Measurements from ENCODE around the gene EEF2K.

DNA sequence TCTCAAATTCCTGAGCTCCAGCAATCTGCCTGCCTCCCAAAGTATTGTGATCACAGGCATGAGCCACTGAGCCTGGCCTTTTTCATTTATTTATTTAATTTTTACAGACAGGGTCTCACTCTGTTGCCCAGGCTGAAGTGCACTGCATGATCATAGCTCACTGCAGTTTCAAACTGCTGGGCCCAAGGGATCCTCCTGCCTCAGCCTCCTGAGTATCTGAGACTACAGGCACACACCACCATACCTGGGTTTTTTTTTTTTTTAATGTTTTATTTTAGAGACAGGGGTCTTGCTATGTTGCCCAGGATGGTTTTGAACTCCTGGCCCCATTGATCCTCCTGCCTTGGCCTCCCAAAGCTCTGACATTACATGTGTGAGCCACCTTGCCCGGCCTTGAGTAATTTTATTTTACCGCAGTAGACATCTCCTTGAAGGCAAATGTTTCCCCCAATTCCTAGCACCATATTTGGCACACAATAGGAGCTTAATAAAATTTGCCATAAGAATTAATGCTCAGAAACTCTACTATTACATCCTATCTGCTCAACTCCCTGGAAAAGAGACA, 1.9 kb upstream of the EEF2K start:
- no peak for TF ChIP-seq CTCF (conservative IDR thresholded peaks at IDR 0.05; ENCODE audit: low read depth, low read length)
- TF ChIP-seq EZH2phosphoT487 (IDR thresholded peaks at IDR 0.05; ENCODE audit: borderline replicate concordance, low read length) = no peak
